ENCODE results near the gene ABCD2.
"Not testable (repeated sequence)": the region's sequence is repeated elsewhere in the genome, so short reads cannot be mapped to it uniquely, and the experiment has no call there.

The ABCD2 gene

GRCh38 chr12:39612250-39612649 lies 7.4 kb downstream of the ABCD2 start:
- DNase-seq (ENCODE audit: low read depth in 2 of 2): no peak

DNA sequence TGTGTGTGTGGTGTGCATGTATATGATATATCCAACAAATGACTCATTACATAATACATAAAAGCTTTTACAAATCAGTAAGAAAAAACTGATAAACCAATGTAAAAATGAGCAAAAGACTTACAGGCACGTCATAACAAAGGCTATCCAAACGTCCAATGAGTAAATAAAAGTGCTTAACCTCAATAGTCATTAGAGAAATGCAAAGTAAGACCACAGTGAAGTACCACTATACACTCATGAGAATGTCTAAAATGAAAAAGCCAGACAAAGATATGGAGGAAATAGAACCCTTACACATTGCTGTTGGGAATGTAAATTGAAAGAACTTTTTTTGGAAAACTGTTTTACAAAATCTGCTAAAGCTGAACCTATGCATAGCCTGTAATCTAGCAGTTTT lies 7.8 kb downstream of the ABCD2 start:
- no peak for DNase-seq (ENCODE audit: low read depth in 2 of 2)

DNA sequence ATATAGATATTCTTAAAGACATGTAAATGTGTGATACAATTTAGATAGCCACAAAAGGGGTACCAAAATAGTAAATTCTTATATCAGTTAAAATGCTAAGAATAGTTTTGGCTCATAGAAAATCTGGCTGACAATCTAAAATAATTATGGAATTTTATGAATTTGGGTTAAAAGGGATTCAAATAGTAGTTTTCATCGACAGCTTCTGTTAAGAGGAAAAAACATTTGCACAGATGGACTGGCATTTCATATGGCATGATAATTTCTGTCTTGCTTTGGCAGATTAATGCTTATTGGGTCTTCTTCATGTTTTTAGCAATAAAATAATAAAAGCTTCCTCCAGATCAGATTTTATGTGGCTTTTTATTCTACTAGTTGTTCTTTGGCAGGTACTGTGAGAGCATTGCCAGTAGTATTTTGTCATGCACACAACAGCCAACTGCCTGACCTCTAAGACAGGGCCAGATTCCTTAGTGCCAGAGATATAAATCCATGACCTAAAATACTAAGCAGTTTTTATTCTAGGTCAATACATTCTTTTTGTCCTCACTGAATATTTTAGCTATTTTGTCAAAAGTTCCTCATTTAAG lies 9.1 kb downstream of the ABCD2 start:
- DNase-seq (ENCODE audit: low read depth in 2 of 2): no peak

GRCh38 chr12:39606712-39607423 lies 12.7 kb downstream of the ABCD2 start:
- no peak for DNase-seq (ENCODE audit: low read depth in 2 of 2)

GRCh38 chr12:39605996-39606395 lies 13.6 kb downstream of the ABCD2 start:
- DNase-seq (ENCODE audit: low read depth in 2 of 2): no peak

DNA sequence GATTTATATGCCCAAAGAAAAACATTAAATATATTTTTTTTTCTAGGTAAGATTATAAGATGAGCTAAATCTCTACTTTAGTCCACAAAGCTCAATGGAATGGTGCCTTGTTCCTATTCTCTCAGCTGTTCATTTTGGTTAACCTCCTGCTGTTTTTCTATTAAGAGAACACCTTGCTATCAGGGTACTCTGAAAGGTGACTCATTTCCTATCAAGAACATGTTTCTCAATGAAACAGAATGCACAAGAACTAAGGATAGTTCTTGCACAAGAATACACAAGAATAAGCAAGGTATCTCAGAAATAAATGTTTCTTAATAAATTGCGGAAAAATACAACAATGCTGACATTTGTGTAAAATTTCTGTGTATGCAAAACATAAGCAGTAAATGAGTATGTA lies 14.1 kb downstream of the ABCD2 start:
- no peak for DNase-seq (ENCODE audit: low read depth in 2 of 2)

DNA sequence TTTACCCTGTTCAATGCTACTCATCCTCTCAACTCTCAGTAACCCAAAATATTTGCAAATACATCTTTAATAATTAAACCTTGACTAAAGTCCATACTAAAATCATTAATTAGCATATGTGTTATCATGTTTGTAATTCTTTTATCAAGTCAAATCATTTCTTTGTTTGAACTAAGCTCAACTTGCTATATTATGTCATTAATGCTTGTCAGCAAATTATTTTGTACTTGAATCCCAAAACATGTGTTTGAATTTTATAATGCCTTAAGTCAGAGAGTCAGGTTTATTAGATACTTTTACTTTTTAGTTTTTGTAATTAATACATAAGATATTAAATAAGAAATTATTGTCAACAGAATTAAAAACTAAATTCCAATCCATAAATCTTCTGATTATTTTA lies 16.5 kb downstream of the ABCD2 start:
- DNase-seq (ENCODE audit: low read depth in 2 of 2): no peak

- DNase-seq (ENCODE audit: low read depth in 2 of 2): not testable (repeated sequence)
Measured at GRCh38 chr12:39601951-39602350, 17.7 kb downstream of the ABCD2 start.

DNA sequence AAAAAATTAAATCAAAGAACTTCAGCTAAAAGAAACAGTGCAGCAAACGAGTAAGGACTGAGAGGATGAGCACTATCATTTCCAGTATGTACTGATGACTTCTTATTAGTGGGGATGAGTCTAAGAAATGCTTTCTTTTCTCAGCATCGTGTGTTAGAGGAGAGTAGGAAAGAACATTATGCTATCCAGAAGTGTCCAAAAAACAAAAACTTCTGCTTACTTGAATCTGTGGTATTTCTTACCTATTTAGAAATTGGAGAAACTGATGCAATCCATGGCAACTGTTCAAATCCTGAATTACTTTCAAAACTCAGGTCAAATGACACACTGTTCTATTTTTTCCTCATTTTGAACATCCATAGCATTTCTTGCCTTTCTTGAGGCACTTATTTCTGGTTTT lies 23.7 kb downstream of the ABCD2 start:
- DNase-seq (ENCODE audit: low read depth in 2 of 2): no peak

GRCh38 chr12:39592295-39592694 lies 27.3 kb downstream of the ABCD2 start:
- no peak for DNase-seq (ENCODE audit: low read depth in 2 of 2)

DNA sequence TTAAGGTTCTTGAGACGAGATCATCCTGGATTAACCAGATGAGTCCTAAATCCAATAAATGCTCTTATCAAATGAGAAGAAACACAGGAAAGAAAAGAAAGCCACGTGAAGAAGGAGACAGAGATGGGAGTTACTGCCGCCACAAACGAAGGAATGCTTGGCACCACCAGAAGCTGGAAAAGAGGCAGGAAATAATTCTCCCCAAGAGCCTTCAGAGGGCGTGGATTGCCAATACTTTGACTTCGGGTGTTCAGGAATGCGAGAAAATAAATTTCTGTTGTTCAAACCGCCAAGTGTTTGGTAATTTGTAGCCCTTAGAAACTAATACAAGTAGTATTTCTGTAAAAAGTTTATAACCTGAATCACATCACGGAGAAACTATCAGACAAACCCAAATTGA lies 31.3 kb downstream of the ABCD2 start:
- no peak for DNase-seq (ENCODE audit: low read depth in 2 of 2)

DNA sequence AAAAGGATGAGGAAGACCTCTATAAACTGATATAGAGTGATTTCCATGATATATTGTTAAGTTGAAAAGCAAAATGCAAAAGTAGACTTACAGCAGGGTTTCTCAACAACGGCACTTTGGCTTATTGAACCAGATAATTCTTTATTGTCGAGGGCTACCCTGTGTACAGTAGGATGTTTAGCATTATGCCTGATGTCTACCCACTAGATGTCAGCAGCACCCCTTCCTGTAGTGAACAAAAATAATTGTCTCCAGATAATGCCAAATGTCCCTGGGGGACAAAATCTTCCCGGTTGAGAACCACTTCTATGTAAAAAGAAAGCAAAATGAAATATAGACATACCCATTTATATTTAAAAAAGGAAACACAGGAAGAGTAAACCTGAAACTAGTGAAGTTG lies 32.4 kb downstream of the ABCD2 start:
- DNase-seq (ENCODE audit: low read depth in 2 of 2): no peak

- no peak for DNase-seq (ENCODE audit: low read depth in 2 of 2)
Measured at GRCh38 chr12:39586816-39587215, 32.8 kb downstream of the ABCD2 start.

DNA sequence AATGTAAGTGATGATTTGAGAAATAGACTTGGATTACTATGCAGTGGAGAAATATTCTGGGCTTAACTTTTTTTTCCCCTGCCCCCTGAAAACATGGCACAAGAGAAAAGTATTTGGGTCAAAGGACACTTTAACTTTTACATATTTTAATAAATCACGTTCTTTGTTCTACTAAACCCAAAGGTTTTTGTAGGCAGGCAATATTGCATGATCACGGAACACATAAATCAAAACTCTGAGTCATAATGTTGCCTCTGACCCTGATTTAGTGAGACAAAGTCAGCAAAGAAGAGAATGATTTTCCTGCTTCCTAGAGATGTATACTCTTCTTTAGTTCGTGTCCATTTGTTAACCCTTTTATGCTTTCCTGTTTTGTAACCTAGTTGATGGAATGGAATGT lies 38.0 kb downstream of the ABCD2 start:
- no peak for DNase-seq (ENCODE audit: low read depth in 2 of 2)

- no peak for DNase-seq (ENCODE audit: low read depth in 2 of 2)
Measured at GRCh38 chr12:39575498-39575875, 44.1 kb downstream of the ABCD2 start.

GRCh38 chr12:39574785-39575497 lies 44.7 kb downstream of the ABCD2 start:
- DNase-seq (ENCODE audit: low read depth in 2 of 2): no peak

- no peak for DNase-seq (ENCODE audit: low read depth in 2 of 2)
Measured at GRCh38 chr12:39574378-39574777, 45.2 kb downstream of the ABCD2 start.

DNA sequence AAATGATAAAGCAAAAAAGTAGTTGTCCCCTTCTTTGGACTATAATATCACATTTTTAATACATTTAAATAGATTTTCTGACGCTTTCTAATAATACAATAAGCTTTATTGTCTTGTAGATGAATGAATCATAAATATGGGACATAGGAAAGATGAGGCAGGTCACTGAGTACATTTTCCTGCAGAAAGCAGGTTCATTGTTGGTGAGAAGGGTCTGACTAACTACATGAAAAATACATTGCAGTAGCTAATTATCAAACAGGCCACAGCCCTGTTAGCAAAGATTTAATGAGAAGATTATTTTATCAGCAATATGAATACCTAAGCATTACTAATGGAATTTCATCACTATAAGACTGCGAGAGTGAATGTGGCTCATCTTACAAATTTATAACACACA lies 45.6 kb downstream of the ABCD2 start:
- DNase-seq (ENCODE audit: low read depth in 2 of 2): no peak

DNA sequence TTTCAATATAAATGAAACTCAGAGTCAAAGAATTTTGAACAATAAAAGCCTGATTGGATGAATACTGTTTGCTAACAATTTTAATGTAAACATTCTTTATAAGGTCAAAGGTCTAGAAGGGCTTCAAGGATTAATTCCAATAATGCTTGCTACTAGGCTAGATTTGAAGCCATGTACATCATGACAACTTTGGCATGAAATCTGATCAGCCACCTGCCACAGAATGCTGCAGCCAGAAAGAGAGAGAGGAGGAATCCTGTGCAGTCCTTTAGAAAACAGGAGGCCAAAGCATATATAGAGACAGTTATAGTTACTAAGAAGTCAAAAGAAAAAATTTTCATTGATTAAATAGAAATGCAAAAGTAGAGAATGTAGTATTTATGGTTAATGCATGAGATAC lies 47.1 kb downstream of the ABCD2 start:
- no peak for DNase-seq (ENCODE audit: low read depth in 2 of 2)

- no peak for DNase-seq (ENCODE audit: low read depth in 2 of 2)
Measured at GRCh38 chr12:39571351-39571750, 48.3 kb downstream of the ABCD2 start.

- no peak for DNase-seq (ENCODE audit: low read depth in 2 of 2)
Measured at GRCh38 chr12:39553476-39553875, 66.1 kb downstream of the ABCD2 start.

- not testable (repeated sequence) for DNase-seq (ENCODE audit: low read depth in 2 of 2)
Measured at GRCh38 chr12:39544211-39544610, 75.4 kb downstream of the ABCD2 start.

DNA sequence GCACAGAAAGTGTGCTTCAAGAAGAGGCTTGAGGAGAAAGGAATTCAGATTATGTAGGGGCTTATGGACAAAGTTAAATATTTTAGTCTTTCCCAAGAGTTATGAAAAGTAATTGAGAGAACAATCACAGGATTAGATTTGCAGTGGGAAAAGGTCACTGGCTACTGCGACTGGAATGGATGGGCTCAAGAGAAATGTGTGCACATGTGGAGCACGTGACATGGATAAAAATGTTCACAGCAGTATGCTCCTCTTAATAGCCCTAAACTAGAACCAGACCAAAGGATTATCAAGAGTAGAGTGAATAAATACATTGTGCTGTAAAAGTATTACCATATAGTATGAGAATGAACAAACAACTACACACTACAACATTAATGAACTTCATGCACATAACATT lies 78.1 kb downstream of the ABCD2 start:
- no peak for DNase-seq (ENCODE audit: low read depth in 2 of 2)

Data from stimulated activated CD8-positive, alpha-beta memory T cell treated with anti-CD3 and anti-CD28 coated beads, Interleukin-7, amount 100 ng/mL, for 4 hours (primary cell).